Natural killer cell (primary cell): Measurements from ENCODE around the gene RS1. TPM values are rescaled to one million over a fixed set of nuclear protein-coding genes. Genes with fewer than 3 reads are reported as not detected.

Experiments
- ATAC-seq, 3 donors: fragments of 150-1000 bp in 2 of 3; fragments of 200-7000 bp in 1 of 3; cut with Tn5 transposase; 1 replicate in 1 of 3; 2 replicates in 2 of 3; pipeline ENCODE4 v1.10.0; 2021; ENCODE audit warnings: mild to moderate bottlenecking in 2 of 3, moderate library complexity in 2 of 3
- DNase-seq, 2 donors: peaks; one replicate each; pipeline versions ENCODE4 v3.0.0 to v3.0.0-alpha.2; 2013 to 2021; ENCODE audit warnings: mixed read lengths in 1 of 2
- H3K27ac ChIP-seq: one replicate; pipeline ENCODE4 v1.5.1; 2013; ENCODE audit warnings: mild to moderate bottlenecking, low read length
- H3K27me3 ChIP-seq: one replicate; pipeline ENCODE4 v1.6.1; 2013; ENCODE audit warnings: low read length; ENCODE audit not compliant: control insufficient read depth, insufficient read depth
- H3K36me3 ChIP-seq: one replicate; pipeline ENCODE4 v1.6.1; 2013; ENCODE audit warnings: low read length; ENCODE audit not compliant: control insufficient read depth, insufficient read depth
- H3K4me1 ChIP-seq: one replicate; pipeline ENCODE4 v1.6.1; 2013; ENCODE audit warnings: low read length; ENCODE audit not compliant: control insufficient read depth, insufficient read depth
- H3K4me3 ChIP-seq: one replicate; pipeline ENCODE4 v1.5.1; 2013; ENCODE audit warnings: low read length
- H3K9me3 ChIP-seq: one replicate; pipeline ENCODE4 v1.6.1; 2013; ENCODE audit warnings: low read length; ENCODE audit not compliant: control insufficient read depth, insufficient read depth
- H3K27ac Mint-ChIP-seq, 2 donors: one replicate each; pipeline ENCODE4 v1.8.0; 2022; ENCODE audit warnings: mild to moderate bottlenecking in 2 of 2, mixed read lengths in 2 of 2, moderate library complexity in 1 of 2
- H3K27me3 Mint-ChIP-seq, 2 donors: one replicate each; pipeline ENCODE4 v1.8.0; 2022; ENCODE audit warnings: low read depth in 2 of 2, mixed read lengths in 2 of 2
- H3K36me3 Mint-ChIP-seq: one replicate; pipeline ENCODE4 v1.8.0; 2022; ENCODE audit warnings: mixed read lengths
- H3K4me1 Mint-ChIP-seq, 2 donors: one replicate each; pipeline ENCODE4 v1.8.0; 2022; ENCODE audit warnings: mixed read lengths in 2 of 2
- H3K4me3 Mint-ChIP-seq: one replicate; pipeline ENCODE4 v1.8.0; 2022; ENCODE audit warnings: mild to moderate bottlenecking, moderate library complexity, mixed read lengths
- H3K9me3 Mint-ChIP-seq, 2 donors: one replicate each; pipeline ENCODE4 v1.8.0; 2022; ENCODE audit warnings: mixed read lengths in 2 of 2
- CTCF ChIP-seq: fragments of 200-600 bp; IDR thresholded peaks from one replicate; pipeline ENCODE4 v1.8.0; 2022; ENCODE audit warnings: antibody characterized with exemption
- WGBS: methylation state at CpG from one replicate; pipeline ENCODE4 v1.1.7; 2013; ENCODE audit warnings: missing lambda C conversion rate; ENCODE audit not compliant: insufficient coverage; 5-methylcytosine and 5-hydroxymethylcytosine counted together
- intact Hi-C: fragments of 100-400 bp; cut with micrococcal nuclease; formaldehyde crosslinking; loops from one replicate; pipeline ENCODE4 v1.14.2; 2022
- total RNA-seq, 4 donors: library from RNA; stranded (reverse); fragments of 120-200 nt in 1 of 4; gene quantifications; one replicate each; pipeline versions ENCODE4 v1.2.3 to v1.2.4, GENCODE V29; 2013 to 2022

RS1 gene
- total RNA-seq, 3 donors from 2014 or later (not counting 1 experiment from before 2014, with no cell fraction given), result not detected

DNA sequence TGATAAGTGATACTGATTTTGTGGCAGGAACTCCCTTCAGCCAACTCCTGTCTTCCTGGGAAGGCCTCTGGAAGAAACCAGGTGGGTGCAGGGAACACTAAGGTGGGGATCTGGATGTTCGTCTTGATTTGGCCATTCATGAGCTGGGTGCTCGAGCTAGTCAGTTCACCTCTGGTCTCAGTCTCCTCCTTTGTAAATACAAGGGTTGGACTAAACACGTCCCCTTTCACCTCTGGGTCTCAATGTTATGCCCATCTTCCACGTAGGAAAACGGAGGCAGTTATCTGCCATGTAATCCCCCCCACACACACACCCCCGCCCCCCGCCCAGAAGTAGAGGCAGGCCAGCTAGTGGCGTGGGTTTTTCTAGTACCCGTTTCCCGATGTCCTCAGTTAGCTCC lies 4.1 kb upstream of the RS1 start:
- H3K4me3 ChIP-seq, result no peak overlapping the region
- no peaks in the 10 kb centered on the region for H3K36me3 Mint-ChIP-seq
- no peaks in the 10 kb centered on the region for H3K9me3 Mint-ChIP-seq
- WGBS, result 90% methylated on average over 8 of the region's 10 CpGs
- no peaks in the 10 kb centered on the region for H3K27me3 ChIP-seq
- peaks cover 20% of the 10 kb centered on the region for H3K4me1 ChIP-seq
- intact Hi-C loops, result loop anchor here (5.0 to 10.0 kb wide), 3 partner anchors 211 to 669 kb away; partner anchors contain the start of genes CDKL5 and PDHA1
- DNase-seq (peak in 1 of 2 donors; percentile 4), ATAC-seq (no peak)
- H3K27me3 Mint-ChIP-seq, result no peaks in the 10 kb centered on the region
- no peak overlapping the region for H3K27ac ChIP-seq
- peak overlapping the region; percentile 87 to 88 for H3K27ac Mint-ChIP-seq
- TF ChIP-seq CTCF, result no peak
- H3K4me3 Mint-ChIP-seq, result peak overlapping the region; percentile 45
- peaks cover 4 to 26% of the 10 kb centered on the region in 2 donors for H3K4me1 Mint-ChIP-seq
- H3K36me3 ChIP-seq, result no peaks in the 10 kb centered on the region
- no peaks in the 10 kb centered on the region for H3K9me3 ChIP-seq

DNA sequence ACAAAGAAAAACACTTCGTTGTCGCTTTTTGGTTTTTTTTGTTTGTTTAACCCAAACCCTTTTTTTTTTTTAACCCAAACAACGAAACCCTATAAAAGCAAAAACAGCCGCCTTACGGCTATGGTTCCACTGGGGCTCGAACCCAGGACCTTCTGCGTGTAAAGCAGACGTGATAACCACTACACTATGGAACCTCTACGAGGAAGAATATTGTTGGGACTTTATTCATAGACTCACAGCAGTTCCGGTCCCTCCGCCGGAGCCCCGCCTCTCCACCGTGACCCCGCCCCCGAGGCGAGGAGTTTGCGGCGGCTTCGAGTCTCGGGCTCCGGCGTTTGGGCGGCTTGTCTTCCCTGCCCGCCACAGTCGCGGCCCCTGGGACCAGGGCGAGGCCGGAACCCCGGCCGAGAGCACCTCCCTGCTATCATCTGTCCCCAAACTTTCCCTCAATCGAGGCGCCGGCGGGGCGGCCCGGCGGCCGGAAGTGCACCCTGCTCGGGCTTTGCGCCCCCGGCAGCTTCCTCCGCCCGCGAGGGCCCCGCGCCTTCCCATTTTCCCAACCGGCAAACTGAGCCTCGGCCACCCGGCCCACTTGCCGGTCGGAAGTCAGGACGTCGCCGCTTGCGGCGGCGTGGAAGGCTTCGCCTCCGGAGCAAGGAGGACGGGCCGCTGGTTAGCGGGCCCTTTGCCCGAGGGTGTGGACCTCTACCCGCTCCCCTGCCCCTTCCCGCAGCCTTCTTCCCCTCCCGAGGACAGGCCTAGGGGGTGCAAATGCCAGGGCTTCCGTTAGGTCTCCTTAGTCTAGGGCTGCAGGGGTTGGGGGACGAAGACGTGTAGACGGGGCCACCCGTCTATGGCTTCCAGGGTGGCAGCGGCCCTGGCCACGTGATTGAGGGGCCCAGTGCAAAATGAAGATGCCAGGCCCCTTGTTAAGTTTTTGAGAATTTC lies 3.2 kb upstream of the RS1 start:
- Mint-ChIP-seq H3K4me3 (peak overlapping the region; percentile 91), H3K9me3 (no peaks in the 10 kb centered on the region), H3K4me1 (peaks cover 4 to 26% of the 10 kb centered on the region in 2 donors), H3K27ac (peak overlapping the region; percentile 87 to 88), H3K27me3 (no peaks in the 10 kb centered on the region), H3K36me3 (no peaks in the 10 kb centered on the region)
- H3K36me3 ChIP-seq, result no peaks in the 10 kb centered on the region
- peaks cover 20% of the 10 kb centered on the region for H3K4me1 ChIP-seq
- intact Hi-C loops, result loop anchor here (5.0 to 10.0 kb wide), 3 partner anchors 212 to 670 kb away; partner anchors contain the start of genes CDKL5 and PDHA1
- peak; percentile 90 to 95 (median 94) for ATAC-seq
- TF ChIP-seq CTCF, result no peak
- peak; percentile 77 to 90 for DNase-seq
- no peaks in the 10 kb centered on the region for H3K27me3 ChIP-seq
- no peaks in the 10 kb centered on the region for H3K9me3 ChIP-seq
- peak overlapping the region; percentile 76 for H3K4me3 ChIP-seq
- peak overlapping the region; percentile 72 for H3K27ac ChIP-seq
- under 1% methylated on average over 65 of the region's 74 CpGs for WGBS

- no peaks in the 10 kb centered on the region for H3K27me3 ChIP-seq
- TF ChIP-seq CTCF, result no peak
- Mint-ChIP-seq H3K4me1 (peaks cover 4 to 26% of the 10 kb centered on the region in 2 donors), H3K4me3 (peak overlapping the region; percentile 91), H3K27me3 (no peaks in the 10 kb centered on the region), H3K27ac (peak overlapping the region; percentile 87 to 88), H3K9me3 (no peaks in the 10 kb centered on the region), H3K36me3 (no peaks in the 10 kb centered on the region)
- intact Hi-C loops, result loop anchor here (10.0 kb wide), 2 partner anchors 250 to 670 kb away; partner anchors contain the start of genes CDKL5 and PDHA1
- H3K4me3 ChIP-seq, result peak overlapping the region; percentile 76
- H3K36me3 ChIP-seq, result no peaks in the 10 kb centered on the region
- H3K27ac ChIP-seq, result peak overlapping the region; percentile 72
- H3K9me3 ChIP-seq, result no peaks in the 10 kb centered on the region
- H3K4me1 ChIP-seq, result peaks cover 20% of the 10 kb centered on the region
- DNase-seq, result no peak
- WGBS, result 3% methylated on average over 12 of the region's 19 CpGs
- peak; percentile 24 to 34 (median 28) for ATAC-seq
Observed at GRCh38 chrX:18674417-18674787, 2.5 kb upstream of the RS1 start.
